ENCODE data around the gene SRSF5.

SRSF5 gene

GRCh38 chr14:69776875-69777453 lies 10.0 kb downstream of the SRSF5 start:
- no peak for DNase-seq (ENCODE audit: low spot score)
- TF ChIP-seq CTCF (IDR thresholded peaks at IDR 0.05; ENCODE audit: borderline replicate concordance, control extremely low read depth, extremely low read depth, insufficient read depth, missing control alignments): no peak
- in situ Hi-C loops (cut with MboI; ENCODE audit: low sequenced_read_pairs, unreplicated experiment): no loop called here

GRCh38 chr14:69779088-69779487 lies 12.1 kb downstream of the SRSF5 start:
- in situ Hi-C loops (cut with MboI; ENCODE audit: low sequenced_read_pairs, unreplicated experiment): no loop called here
- no peak for TF ChIP-seq CTCF (IDR thresholded peaks at IDR 0.05; ENCODE audit: borderline replicate concordance, control extremely low read depth, extremely low read depth, insufficient read depth, missing control alignments)
- no peak for DNase-seq (ENCODE audit: low spot score)

GRCh38 chr14:69780092-69780491 lies 13.2 kb downstream of the SRSF5 start:
- DNase-seq (ENCODE audit: low spot score): no peak
- in situ Hi-C loops (cut with MboI; ENCODE audit: low sequenced_read_pairs, unreplicated experiment): no loop called here
- TF ChIP-seq CTCF (IDR thresholded peaks at IDR 0.05; ENCODE audit: borderline replicate concordance, control extremely low read depth, extremely low read depth, insufficient read depth, missing control alignments): no peak

GRCh38 chr14:69780952-69781351 lies 14.0 kb downstream of the SRSF5 start:
- no peak for DNase-seq (ENCODE audit: low spot score)
- in situ Hi-C loops (cut with MboI; ENCODE audit: low sequenced_read_pairs, unreplicated experiment): no loop called here

GRCh38 chr14:69784942-69785341 lies 18.0 kb downstream of the SRSF5 start:
- no peak for TF ChIP-seq CTCF (IDR thresholded peaks at IDR 0.05; ENCODE audit: borderline replicate concordance, control extremely low read depth, extremely low read depth, insufficient read depth, missing control alignments)
- in situ Hi-C loops (cut with MboI; ENCODE audit: low sequenced_read_pairs, unreplicated experiment): no loop called here
- no peak for DNase-seq (ENCODE audit: low spot score)

More at GRCh38 chr14:69780952-69781351, 14.0 kb downstream of the SRSF5 start:
- TF ChIP-seq CTCF (IDR thresholded peaks at IDR 0.05; ENCODE audit: borderline replicate concordance, control extremely low read depth, extremely low read depth, insufficient read depth, missing control alignments): no peak

- TF ChIP-seq CTCF (IDR thresholded peaks at IDR 0.05; ENCODE audit: borderline replicate concordance, control extremely low read depth, extremely low read depth, insufficient read depth, missing control alignments): no peak
- in situ Hi-C loops (cut with MboI; ENCODE audit: low sequenced_read_pairs, unreplicated experiment): no loop called here
Measured at GRCh38 chr14:69786603-69787002, 19.7 kb downstream of the SRSF5 start.

More at GRCh38 chr14:69786603-69787002, 19.7 kb downstream of the SRSF5 start:
- no peak for DNase-seq (ENCODE audit: low spot score)

Data from GM13976 (cell line).